ENCODE measurements around the gene POLD2.

The POLD2 gene

GRCh38 chr7:44097064-44097932, 26.1 kb downstream of the POLD2 start:
- Histone ChIP-seq H3K36me3 (no peaks in the 10 kb centered on the region), H3K4me3 (no peak overlapping the region), H4K20me1 (no peaks in the 10 kb centered on the region), H3K27ac (peak overlapping the region; percentile 99), H3K4me2 (peak overlapping the region; percentile 76), H3K4me1 (peaks cover 100% of the 10 kb centered on the region), H3K9me3 (no peaks in the 10 kb centered on the region), H3K9ac (peak overlapping the region; percentile 91), H3K27me3 (no peaks in the 10 kb centered on the region)
- TF ChIP-seq Cebpa-rat (IDR thresholded peaks at IDR 0.05): no peak

DNA sequence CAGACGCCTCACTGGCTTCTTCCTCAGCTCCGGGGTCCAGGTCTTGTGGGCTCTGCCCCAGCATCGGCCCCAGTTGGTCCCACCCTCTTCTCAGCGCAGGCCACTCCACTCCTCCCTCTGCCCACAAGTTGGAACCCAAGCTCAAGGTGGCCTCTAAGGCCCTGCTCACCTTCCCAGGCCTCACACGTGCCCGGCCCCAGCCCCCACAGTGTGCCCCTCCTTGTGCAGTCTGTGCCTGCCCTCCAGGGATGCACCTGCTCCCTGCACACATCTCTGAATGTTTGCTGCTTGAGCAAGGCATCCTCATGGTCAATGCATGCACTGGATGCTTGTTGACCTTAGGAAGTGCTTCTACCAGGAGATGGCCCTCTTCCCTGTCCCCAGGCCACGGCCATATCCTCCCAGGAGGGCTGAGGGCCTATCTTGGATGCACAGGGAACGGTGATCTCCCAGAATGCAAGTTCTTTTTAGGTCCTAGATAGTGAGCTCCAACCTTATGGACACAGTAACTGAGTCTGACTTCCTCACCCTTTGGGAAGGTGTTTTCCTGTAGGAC, 26.9 kb downstream of the POLD2 start:
- Histone ChIP-seq H4K20me1 (no peaks in the 10 kb centered on the region), H3K4me3 (no peak overlapping the region), H3K9ac (peak overlapping the region; percentile 91), H3K4me1 (peaks cover 100% of the 10 kb centered on the region), H3K27me3 (no peaks in the 10 kb centered on the region), H3K9me3 (no peaks in the 10 kb centered on the region), H3K36me3 (no peaks in the 10 kb centered on the region), H3K4me2 (peak overlapping the region; percentile 76), H3K27ac (peak overlapping the region; percentile 99)
- no peak for TF ChIP-seq Cebpa-rat (IDR thresholded peaks at IDR 0.05)

- H3K9ac ChIP-seq: peak overlapping the region; percentile 91
- no peak for TF ChIP-seq Cebpa-rat (IDR thresholded peaks at IDR 0.05)
- H3K4me1 ChIP-seq: peaks cover 100% of the 10 kb centered on the region
These were observed 27.6 kb downstream of the POLD2 start for GRCh38 chr7:44095781-44096180.

DNA sequence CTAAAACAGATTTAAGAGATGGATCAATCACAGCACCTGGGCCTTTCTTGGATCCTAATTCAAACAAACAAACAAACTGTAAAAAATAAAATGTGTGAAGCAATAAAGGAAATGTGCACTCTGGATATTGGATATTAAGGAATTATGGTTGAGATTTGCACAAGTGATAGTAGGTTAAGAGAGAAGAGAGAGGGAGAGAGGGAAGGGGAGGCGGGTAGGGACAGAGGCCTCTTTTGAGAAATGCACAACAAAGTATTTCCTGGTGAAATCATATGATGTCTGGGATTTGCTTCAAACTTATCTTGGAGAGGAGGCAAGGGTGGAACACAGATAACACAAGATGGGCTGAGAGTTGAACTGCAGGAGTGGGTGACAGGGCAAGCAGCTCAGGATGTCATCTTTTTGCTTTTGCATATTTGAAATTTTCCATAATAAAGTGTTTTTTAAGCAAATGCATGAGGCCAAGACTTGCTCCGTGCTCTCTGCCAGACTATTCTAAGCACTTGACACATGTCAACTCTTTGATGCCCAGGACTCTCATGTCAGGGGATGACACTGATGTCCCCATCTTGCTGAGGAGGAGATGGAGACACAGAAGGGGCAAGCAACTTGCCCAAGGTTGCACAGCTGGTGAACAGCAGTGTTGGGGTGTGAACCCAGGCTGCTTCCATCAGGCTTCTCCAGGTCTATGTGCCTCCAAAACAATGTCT, 28.3 kb downstream of the POLD2 start:
- H3K9ac ChIP-seq: peak overlapping the region; percentile 91; the same call in 1 of the 2 replicates
- peak overlapping the region; percentile 76 for H3K4me2 ChIP-seq
- no peak overlapping the region for H3K4me3 ChIP-seq
- no peak for TF ChIP-seq Cebpa-rat (IDR thresholded peaks at IDR 0.05)
- H3K27me3 ChIP-seq: no peaks in the 10 kb centered on the region
- no peaks in the 10 kb centered on the region for H3K36me3 ChIP-seq
- no peaks in the 10 kb centered on the region for H3K9me3 ChIP-seq
- H3K4me1 ChIP-seq: peaks cover 93% of the 10 kb centered on the region
- H4K20me1 ChIP-seq: no peaks in the 10 kb centered on the region
- H3K27ac ChIP-seq: peak overlapping the region; percentile 99

More at GRCh38 chr7:44095781-44096180, 27.6 kb downstream of the POLD2 start:
- Histone ChIP-seq H3K36me3 (no peaks in the 10 kb centered on the region), H4K20me1 (no peaks in the 10 kb centered on the region), H3K4me2 (peak overlapping the region; percentile 76), H3K4me3 (no peak overlapping the region), H3K27ac (peak overlapping the region; percentile 99), H3K9me3 (no peaks in the 10 kb centered on the region), H3K27me3 (no peaks in the 10 kb centered on the region)

- no peaks in the 10 kb centered on the region for H4K20me1 ChIP-seq
- H3K27me3 ChIP-seq: no peaks in the 10 kb centered on the region
- peak overlapping the region; percentile 99 for H3K27ac ChIP-seq
- peak overlapping the region; percentile 91; the same call in 1 of the 2 replicates for H3K9ac ChIP-seq
- H3K4me1 ChIP-seq: peaks cover 87% of the 10 kb centered on the region
- peak overlapping the region; percentile 76 for H3K4me2 ChIP-seq
- no peak overlapping the region for H3K4me3 ChIP-seq
- no peak for TF ChIP-seq Cebpa-rat (IDR thresholded peaks at IDR 0.05)
- H3K9me3 ChIP-seq: no peaks in the 10 kb centered on the region
- H3K36me3 ChIP-seq: no peaks in the 10 kb centered on the region
These were observed 29.0 kb downstream of the POLD2 start for GRCh38 chr7:44094365-44094764.

DNA sequence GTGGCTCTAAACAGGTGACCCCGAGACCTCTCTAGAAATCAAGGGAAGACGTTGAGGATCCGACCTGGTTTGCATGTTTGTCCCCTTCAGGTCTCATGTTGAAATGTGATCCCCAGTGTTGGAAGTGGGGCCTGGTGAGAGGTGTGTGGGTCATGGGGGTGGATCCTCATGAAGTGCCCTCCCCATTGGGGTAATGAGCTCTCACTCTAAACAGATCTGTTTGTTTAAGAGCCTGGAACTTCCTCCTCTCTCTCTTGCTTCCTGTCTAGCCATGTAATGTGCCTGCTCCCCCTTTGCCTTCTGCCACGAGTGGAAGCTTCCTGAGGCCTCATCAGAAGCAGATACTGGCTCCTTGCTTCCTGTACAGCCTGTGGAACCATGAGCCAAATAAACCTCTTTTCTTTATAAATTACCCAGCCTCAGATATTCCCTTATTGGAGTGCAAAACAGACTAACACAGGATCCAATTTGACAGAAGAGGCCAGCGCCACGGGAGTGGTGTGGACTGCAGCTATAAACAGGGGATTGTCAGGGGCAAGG, 30.2 kb downstream of the POLD2 start:
- Histone ChIP-seq H3K4me2 (peak overlapping the region; percentile 76), H3K27ac (peak overlapping the region; percentile 99), H3K4me3 (peak overlapping the region; percentile 2; the same call in 1 of the 2 replicates)

GRCh38 chr7:44087911-44088838, 35.2 kb downstream of the POLD2 start:
- Histone ChIP-seq H3K27ac (peak overlapping the region; percentile 72), H4K20me1 (no peaks in the 10 kb centered on the region), H3K4me1 (peaks cover 64% of the 10 kb centered on the region), H3K4me3 (no peak overlapping the region), H3K9ac (peak overlapping the region; percentile 51; the same call in 1 of the 2 replicates), H3K9me3 (no peaks in the 10 kb centered on the region), H3K27me3 (no peaks in the 10 kb centered on the region), H3K36me3 (no peaks in the 10 kb centered on the region), H3K4me2 (peak overlapping the region; percentile 61)
- no peak for TF ChIP-seq Cebpa-rat (IDR thresholded peaks at IDR 0.05)

More for the DNA sequence above, 30.2 kb downstream of the POLD2 start:
- peaks cover 84% of the 10 kb centered on the region for H3K4me1 ChIP-seq
- no peaks in the 10 kb centered on the region for H3K27me3 ChIP-seq
- no peaks in the 10 kb centered on the region for H4K20me1 ChIP-seq
- no peak for TF ChIP-seq Cebpa-rat (IDR thresholded peaks at IDR 0.05)
- no peaks in the 10 kb centered on the region for H3K36me3 ChIP-seq
- H3K9me3 ChIP-seq: no peaks in the 10 kb centered on the region
- H3K9ac ChIP-seq: no peak overlapping the region

DNA sequence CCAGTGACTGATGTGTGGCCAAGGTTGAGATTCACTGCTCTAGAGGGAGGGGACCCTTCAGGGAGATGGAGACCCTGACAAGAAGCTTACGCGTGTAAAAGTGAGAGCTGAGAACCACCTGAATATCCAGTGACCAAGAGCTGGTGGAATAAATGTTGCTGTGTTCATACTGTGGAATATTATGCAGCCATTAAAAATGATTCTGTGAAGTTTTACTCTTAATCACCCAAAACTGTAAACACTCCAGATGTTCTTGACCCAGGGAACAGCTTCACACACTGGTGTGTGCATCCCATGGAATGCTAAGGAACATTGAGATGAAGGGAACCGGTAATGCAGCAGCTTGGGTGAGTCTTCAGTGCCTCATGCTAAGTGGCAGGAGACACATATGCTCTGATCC, 36.7 kb downstream of the POLD2 start:
- no peak overlapping the region for H3K4me2 ChIP-seq
- no peaks in the 10 kb centered on the region for H4K20me1 ChIP-seq
- no peak overlapping the region for H3K27ac ChIP-seq
- no peaks in the 10 kb centered on the region for H3K27me3 ChIP-seq
- no peaks in the 10 kb centered on the region for H3K36me3 ChIP-seq
- no peaks in the 10 kb centered on the region for H3K9me3 ChIP-seq
- H3K9ac ChIP-seq: no peak overlapping the region
- H3K4me3 ChIP-seq: no peak overlapping the region
- H3K4me1 ChIP-seq: peaks cover 54% of the 10 kb centered on the region
- no peak for TF ChIP-seq Cebpa-rat (IDR thresholded peaks at IDR 0.05)

GRCh38 chr7:44085546-44085945, 37.8 kb downstream of the POLD2 start:
- peaks cover 4% of the 10 kb centered on the region for H3K36me3 ChIP-seq
- H3K4me3 ChIP-seq: no peak overlapping the region
- peaks cover 56% of the 10 kb centered on the region for H3K4me1 ChIP-seq
- no peaks in the 10 kb centered on the region for H3K27me3 ChIP-seq
- H4K20me1 ChIP-seq: no peaks in the 10 kb centered on the region; the same call in 1 of the 2 replicates
- 0 out of 2 replicates have a peak overlapping the region, but pooled peaks have one; percentile 7 for H3K27ac ChIP-seq
- no peaks in the 10 kb centered on the region for H3K9me3 ChIP-seq
- H3K9ac ChIP-seq: no peak overlapping the region
- no peak overlapping the region for H3K4me2 ChIP-seq
- no peak for TF ChIP-seq Cebpa-rat (IDR thresholded peaks at IDR 0.05)
